HG03354 (cell line): ENCODE measurements around the gene GAR1.
"Not testable (repeated sequence)": the region's sequence is repeated elsewhere in the genome, so short reads cannot be mapped to it uniquely, and the experiment has no call there.

Experiments used
- ATAC-seq: cut with Tn5 transposase; IDR thresholded peaks from one replicate; pipeline ENCODE4 v1.9.1; 2021; ENCODE audit warnings: mild to moderate bottlenecking; ENCODE audit not compliant: unreplicated experiment, poor library complexity, severe bottlenecking

The GAR1 gene

DNA sequence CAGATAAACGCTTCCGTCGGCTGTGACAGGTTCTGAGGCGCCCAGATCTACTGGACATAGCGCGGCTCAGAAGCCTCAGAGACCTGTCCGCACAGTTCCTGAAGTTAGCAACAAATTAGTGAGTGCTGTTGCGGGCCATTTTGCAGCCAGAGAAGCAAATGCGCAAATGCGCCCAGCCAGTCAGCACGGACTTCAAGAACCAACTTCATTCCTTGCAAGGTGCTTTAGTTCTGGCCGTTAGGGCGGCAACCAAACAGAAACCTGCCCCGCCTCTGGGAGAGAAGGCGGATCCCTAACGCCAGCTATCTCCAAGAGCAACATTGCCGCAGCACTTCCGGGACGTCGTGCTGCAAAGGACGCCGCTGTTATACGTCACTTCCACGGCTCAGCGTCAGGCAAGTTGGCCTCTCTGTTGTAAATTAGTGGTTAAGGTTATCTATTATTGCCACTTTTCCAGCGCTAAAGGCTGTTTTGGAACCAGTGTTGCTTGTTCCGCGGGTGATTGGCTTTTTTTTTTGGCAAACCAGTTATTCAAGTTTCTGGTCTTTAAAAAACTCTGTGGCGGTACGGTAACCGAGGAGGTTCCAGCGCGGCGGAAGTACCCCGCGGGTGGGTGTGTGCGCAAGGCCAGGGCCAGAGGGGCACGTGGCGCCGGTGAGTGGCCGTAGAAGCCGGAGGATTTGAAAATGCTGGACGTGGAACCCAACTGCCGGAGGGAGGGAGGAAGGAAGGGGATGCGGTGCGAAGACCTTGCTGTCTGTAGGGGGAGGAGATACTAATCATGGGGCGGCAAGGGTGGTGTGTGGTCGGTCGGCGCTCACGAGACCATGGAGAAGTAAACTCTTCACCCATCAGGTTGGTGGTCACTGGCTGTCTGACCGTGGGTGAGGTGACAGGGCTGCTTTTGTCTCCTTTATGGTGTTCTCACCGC lies at the start of gene GAR1:
TSS of gene GAR1 (plus strand) at position 612 of the 931 bp plus-strand sequence. CDS start 403 bp downstream, outside the sequence.
- peak; percentile 99 for ATAC-seq

DNA sequence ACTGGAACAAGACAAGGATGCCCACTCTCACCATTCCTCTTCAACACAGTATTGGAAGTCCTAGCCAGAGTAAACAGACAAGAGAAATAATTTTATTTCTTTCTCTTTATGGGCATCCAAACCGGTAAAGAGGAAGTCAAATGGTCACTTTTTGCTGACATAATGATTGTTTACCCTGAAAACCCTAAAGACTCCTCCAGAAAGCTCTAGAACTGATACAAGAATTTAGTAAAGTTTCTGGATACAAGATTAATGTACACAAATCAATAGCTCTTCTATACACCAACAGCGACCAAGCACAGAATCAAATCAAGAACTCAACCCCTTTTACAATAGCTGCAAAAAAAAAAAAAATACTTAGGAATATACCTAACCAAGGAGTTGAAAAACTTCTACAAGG lies 33.5 kb upstream of the GAR1 start:
- ATAC-seq: not testable (repeated sequence)

DNA sequence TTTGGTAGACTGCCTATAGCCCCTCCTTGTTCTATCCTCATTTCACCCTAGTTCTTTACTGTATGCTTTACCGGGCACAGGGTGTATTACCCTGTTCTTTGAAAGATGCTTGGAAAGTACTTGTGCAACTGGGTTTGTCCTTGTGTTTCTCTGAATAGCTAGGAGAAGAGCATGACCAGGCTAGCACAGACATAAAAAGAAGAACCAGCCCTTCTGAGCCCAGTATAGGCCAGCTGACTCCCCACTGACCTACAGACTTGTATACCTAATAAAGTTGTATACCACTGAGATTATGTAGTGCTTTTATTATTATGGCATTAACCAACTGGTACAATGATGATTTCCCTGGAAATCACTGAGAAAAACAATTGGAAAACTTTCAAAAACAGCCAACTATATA lies 28.7 kb upstream of the GAR1 start:
- ATAC-seq: no peak

DNA sequence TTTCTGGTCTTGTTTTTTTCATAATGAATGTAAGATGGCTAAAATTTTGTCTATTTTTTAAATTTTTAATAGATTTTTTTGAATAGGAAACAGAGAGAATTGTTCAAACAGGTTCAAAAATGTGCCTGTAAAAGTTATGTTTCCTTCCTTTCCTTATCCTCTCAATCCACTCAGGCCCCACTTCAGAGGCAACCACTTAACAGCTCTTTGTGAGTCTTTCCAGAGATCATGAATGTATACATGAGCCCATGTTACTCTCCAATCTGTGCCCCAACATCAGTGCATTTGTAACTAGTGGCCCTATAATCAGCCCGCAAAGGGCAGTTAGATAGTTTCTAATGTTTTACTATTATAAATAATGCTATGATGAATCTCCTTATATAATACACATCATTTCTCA lies 27.8 kb upstream of the GAR1 start:
- no peak for ATAC-seq

DNA sequence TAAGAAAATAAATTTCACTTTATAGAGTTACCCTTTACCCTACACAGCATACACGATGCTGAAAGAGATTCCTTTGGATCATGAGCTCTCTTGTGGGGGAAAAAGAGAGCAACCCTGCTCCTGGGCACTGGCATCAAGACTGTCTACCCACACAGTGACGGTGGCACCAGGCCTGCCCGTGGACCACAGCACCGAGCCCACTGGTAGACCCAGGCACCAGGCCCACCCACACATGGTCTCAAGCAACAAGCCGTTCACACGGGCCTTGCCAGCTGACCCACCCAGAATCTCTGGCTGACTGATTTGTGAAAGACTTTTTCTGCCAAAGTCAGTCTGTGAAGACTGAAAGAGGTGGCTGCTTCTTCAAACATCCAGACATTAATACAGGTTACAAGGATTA lies 20.5 kb upstream of the GAR1 start:
- ATAC-seq: no peak

DNA sequence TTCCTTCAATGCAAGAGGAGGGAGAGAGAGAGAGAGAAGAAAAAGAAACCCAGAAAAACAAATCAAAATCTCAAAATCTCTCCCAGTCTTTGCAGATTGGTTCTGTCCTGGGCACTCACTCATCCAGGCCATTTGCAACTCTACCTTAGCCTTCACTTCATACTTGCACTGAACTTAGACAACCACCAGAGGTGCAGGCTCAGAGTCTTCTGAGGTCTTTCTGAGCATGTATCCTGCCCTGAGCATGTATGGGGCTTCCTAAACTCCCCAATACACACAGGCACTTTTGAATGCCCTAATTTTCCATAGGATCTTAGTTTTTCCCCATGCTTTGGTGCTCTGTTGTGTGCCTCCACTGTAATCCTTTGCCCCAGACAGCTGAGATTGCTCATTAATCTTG lies 16.7 kb upstream of the GAR1 start:
- no peak for ATAC-seq

DNA sequence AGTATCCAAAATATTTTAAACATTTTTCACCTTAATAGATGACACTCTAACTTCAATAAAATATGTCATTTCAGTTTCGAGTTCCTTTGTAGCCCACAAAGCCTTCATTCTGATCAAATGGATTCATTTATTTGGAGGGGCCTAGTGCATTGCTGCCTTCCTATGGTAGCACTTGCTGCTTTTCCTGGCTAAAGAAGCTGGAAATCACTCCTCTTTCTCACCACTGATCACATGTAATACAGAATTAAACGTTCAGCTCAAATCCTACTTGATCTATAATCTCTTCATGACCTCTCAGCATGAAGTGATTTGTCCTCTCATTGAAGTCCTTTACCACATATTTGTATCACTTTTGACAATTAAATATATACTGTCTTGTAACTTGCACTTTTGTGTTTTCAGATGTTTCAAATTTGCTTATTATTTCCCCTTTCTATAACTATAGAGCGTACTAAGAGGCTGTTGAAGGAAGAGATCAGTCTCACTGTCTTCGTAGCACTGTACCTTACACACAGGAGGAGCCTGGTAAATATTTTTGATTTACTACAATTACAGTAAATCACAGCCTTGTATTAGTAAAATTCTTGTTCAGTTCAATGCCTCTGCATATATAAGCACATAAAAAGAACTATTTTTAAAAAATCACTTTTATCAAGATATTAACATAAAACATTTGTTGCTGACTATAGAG lies 14.3 kb upstream of the GAR1 start:
- no peak for ATAC-seq

DNA sequence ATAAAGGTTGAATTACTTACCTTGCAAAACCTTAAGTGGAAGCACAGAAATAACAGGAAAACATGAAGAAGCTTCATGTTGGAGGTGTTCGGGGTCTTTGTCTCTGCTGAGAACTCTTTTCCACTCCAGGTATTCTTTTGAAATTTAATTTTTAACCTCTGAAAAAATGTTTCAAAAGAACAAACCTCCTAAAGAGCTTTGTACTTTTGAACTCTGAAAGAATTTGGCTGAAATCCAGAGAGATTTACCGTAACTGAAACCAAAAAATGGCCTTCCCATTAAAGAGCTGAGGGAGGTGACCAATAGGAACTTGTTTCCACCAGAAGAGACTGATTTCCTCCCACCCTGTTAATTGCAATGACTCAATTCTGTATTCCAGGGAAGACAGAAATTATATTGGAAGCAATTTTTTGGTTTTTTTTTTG lies 13.7 kb upstream of the GAR1 start, which contains the start of gene CFI:
TSS of gene CFI (minus strand) at position 105 of the 425 bp plus-strand sequence. CDS start at position 77, 28 bp downstream.
- ATAC-seq: no peak

DNA sequence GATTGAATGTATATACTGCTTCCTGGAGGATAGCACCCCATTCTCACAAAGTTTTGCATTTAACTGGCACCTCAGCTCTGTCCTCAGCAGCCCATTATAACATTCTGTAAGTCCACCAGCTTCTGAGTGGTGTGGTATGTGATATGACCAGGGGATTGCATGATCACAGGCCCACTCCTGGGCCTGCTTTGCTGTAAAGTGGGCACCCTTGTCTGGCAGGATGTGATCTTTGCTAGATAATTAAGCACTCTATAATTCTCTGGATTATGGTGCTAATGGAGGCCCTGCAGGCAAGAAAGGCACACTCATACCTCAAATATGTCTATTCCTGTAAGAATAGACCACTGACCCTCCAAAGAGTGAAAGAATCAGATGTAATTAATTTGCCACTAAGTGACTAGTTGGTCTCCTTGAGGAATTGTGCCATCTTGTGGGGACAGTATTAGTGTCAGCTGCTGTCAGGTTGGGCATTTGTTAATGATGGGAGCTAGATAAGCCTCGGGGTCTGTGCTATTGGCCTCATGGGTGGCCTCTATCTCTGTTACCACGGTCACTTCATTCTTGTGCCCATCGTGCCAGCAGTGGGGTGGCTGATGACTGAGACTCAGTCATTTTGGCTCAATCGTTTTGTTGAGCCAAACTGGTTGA lies 11.5 kb upstream of the GAR1 start:
- ATAC-seq: peak; percentile 77

DNA sequence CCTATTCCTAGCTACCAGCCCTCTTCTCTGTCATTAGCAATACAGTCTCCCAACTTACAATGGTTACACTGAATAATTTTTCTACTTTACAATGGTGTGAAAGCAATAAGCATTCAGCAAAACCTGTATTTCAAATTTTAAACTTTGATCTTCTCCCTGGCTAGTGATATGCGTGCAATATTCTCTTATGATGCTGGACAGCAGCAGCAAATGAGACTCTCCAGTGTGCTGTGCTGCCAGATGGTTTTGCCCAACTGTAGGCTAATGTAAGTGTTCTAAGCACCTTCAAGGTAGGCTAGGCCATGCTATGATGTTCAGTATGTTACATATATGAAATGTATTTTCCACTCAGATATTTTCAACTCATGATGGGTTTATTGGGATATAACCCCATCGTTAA lies 5.9 kb upstream of the GAR1 start:
- no peak for ATAC-seq

DNA sequence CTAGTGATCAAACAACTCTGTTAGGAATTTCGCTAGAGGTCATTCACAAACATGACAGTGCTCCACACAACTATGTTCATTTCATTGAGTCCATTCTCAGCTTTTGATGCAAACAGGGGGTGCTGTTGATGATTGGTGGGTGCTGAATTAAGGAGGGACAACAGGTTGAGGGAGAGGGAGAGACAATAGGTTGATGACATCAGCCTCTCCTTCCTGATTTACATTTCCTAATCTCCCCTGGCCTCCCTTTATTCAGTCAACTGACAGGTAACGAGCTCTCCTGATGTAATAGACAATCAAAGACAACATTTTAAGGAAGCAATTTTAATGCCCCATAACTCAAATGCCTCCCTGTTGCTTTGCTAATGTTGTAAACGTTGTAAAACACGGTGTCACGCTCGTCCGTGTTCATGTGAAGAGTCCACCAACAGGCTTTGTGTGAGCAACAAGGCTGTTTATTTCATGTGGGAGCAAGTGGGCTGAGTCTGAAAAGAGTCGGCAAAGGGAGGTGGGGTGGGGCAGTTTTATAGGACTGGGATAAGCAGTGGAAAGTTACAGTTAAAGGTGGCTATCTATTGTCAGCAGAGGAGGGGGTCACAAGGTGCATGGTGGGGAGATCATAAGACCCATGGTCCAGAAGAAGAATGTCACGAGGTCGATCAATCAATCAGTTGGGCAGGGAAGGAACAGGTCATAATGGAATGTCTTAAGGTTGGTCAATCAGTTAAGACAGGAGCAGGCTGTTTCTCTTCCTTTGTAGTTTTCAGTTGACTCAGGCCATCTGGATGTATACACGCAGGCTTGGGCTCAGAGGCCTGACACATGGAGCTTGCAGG lies 4.8 kb upstream of the GAR1 start:
- no peak for ATAC-seq

DNA sequence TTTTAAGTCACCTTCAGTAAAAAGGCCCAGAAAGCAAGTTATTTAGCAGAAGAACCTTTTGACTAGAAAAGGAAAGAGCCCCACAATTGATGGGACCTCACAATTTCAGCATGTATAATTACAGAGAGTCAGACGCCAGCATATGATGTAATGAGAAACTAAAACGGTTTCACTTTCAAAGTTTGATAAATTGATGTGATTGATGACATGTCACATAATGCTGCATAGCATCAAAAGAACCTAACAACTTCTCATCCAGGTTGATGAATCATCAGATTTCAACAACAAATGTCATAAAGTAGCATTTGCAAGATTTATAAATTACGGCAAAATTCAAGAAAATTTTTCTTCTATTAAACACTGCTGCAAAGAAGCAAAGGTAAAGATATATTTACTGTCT lies 3.9 kb upstream of the GAR1 start:
- ATAC-seq: no peak

DNA sequence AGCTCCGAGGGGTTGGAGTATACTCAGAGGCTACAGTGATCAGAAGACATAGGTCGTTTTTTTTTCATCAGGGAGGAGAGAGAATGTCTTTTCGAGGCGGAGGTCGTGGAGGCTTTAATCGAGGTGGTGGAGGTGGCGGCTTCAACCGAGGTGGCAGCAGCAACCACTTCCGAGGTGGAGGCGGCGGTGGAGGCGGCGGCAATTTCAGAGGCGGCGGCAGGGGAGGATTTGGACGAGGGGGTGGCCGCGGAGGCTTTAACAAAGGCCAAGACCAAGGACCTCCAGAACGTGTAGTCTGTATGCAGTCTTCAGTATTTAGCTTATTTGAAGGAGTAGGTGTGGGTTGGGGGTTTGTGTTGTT lies 500 bp downstream of the GAR1 start:
- ATAC-seq: peak; percentile 0

DNA sequence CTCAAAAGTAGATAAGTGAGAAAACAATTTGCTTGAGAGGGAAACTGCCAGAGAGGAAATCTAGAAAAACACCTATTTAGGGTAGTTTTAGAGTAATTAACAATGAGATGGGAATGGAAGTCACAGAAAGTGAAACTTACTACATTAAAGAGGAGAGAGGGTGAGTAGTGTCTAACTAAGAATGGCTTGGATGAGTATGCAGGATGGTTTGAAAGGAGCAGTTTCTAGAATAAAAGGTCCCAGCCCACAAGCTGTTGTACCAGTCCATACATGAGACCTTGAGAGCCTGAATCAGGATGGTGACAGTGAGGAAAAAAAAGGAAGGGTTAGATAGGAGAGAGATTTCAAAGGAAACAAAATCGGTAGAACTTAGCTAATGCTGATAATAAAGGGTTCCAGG lies 1.3 kb downstream of the GAR1 start:
- ATAC-seq: no peak

DNA sequence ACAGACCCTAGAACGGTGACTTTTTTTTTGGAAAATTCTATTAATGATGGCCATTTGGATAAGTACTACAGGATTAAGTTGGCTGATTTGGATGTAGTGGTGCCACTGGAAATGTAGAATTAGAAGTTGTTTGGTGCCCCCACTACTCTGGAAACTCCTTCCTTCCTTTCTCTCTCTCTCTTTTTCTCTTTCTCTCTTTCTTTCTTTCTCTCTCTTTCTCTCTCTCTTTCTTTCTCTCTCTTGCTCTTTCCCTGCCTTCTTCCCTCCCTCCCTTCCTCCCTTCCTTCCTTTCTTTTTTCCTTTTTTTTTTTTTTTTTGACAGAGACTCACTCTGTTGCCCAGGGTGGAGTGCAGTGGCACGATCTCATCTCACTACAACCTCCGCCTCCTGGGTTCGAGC lies 2.7 kb downstream of the GAR1 start:
- no peak for ATAC-seq

DNA sequence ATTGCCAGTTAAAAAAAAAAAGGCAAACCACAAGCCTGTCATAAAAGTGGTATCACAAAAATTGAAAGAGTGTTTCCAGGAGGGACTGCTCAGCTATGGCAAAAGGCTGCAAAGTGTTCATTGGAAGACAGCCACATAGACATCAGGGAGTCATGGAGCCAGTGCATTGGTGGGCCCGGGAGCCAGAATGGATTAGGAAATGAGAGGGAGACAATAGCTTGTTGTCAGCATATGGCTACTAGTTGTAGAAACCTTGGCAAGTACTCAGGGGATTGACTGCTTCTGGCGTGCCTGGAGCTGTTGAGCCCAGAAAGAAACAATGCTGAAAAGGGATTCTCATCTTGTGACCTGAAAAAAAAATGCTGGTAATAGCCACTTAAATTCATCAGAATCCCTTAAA lies 5.0 kb downstream of the GAR1 start:
- no peak for ATAC-seq

DNA sequence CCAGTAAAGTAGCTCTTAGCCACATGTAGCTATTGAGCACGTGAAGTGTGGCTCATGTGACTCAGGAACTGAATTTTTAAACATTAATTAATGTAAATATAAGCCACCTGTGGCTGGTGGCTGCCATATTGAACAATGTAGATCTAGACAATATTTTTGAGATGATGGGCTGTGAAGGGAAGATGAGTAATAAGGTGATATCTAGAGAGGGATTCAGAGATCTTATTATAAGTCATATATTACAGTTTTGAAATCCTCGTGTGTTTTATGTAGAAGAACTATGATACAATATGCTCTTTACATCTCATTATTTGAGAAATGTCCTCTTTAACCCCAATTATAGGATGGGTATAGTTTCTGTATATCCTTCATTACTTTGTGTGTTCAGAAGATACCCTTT lies 5.6 kb downstream of the GAR1 start:
- no peak for ATAC-seq

DNA sequence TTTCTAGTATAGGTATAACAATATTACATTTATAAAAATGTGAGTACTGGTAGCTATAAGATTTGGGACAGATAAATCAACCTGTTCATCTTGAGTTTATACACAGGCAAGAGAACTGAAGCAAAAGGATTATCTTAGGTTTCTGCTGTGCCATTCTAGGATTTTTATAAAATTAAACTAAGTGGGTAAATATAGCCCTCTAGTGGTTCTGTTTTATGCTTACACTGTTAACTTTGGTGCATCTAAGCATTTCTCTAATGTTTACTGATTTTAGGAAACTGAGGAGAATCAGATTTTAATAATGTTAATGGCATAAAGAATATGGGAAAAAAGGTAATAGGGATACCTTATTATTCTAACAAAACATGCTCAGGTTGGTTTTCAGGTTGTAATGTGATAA lies 11.2 kb downstream of the GAR1 start:
- peak; percentile 79 for ATAC-seq

DNA sequence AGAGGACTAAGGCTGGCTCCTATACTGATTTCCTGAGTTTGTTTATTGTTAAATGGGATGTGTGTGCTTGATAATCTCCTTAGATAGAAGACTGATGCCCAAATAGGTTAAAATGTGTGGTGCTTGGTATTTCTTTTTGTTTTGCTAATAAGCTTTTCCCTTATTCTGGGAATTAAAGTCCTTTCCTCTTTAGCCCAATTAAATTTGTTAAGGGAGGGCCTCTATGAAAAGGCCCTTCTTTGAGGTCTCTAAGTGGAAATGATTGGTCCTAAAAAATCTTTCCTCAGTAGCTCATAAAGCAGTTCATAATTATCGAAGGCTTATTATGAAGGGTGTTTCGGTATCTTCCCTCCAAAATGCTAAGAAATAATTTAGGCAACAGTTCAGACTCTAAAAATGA lies 12.1 kb downstream of the GAR1 start, which contains the start of gene RRH:
TSS of gene RRH (plus strand) at position 301 of the 400 bp plus-strand sequence. CDS start at position 357, 56 bp downstream.
- no peak for ATAC-seq

DNA sequence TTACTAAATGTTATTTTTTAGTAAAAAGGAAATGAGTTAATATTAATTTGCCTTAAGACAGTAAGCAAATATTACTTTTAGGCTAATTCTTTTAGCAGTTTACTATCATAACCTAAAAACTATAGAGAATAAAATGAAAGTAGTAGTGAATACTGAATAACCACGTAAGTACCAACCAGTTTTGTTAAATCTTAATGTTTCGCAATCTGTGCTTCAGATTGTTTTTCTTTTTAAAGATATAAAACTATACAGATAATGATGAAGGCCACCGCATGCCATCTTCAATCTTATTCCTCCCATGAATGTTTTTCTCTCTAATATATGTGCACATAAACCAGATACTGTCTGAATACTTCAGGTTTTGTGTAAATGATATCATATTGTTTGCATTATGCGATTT lies 18.2 kb downstream of the GAR1 start:
- ATAC-seq: no peak
